Tracheal epithelial cell (primary cell): ENCODE measurements around the gene SEPTIN8. TPM values are rescaled to one million over a fixed set of nuclear protein-coding genes. Genes with fewer than 3 reads are reported as not detected.

Experiments used
- total RNA-seq: library from RNA; depleted of rRNA; stranded (reverse); fragments of >200 nt; gene quantifications from 2 replicates; pipeline ENCODE4 v1.2.1, GENCODE V29; 2014

SEPTIN8 gene, protein sequence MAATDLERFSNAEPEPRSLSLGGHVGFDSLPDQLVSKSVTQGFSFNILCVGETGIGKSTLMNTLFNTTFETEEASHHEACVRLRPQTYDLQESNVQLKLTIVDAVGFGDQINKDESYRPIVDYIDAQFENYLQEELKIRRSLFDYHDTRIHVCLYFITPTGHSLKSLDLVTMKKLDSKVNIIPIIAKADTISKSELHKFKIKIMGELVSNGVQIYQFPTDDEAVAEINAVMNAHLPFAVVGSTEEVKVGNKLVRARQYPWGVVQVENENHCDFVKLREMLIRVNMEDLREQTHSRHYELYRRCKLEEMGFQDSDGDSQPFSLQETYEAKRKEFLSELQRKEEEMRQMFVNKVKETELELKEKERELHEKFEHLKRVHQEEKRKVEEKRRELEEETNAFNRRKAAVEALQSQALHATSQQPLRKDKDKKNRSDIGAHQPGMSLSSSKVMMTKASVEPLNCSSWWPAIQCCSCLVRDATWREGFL
- total RNA-seq, result 21.3 and 40.7 TPM in 2 replicates

DNA sequence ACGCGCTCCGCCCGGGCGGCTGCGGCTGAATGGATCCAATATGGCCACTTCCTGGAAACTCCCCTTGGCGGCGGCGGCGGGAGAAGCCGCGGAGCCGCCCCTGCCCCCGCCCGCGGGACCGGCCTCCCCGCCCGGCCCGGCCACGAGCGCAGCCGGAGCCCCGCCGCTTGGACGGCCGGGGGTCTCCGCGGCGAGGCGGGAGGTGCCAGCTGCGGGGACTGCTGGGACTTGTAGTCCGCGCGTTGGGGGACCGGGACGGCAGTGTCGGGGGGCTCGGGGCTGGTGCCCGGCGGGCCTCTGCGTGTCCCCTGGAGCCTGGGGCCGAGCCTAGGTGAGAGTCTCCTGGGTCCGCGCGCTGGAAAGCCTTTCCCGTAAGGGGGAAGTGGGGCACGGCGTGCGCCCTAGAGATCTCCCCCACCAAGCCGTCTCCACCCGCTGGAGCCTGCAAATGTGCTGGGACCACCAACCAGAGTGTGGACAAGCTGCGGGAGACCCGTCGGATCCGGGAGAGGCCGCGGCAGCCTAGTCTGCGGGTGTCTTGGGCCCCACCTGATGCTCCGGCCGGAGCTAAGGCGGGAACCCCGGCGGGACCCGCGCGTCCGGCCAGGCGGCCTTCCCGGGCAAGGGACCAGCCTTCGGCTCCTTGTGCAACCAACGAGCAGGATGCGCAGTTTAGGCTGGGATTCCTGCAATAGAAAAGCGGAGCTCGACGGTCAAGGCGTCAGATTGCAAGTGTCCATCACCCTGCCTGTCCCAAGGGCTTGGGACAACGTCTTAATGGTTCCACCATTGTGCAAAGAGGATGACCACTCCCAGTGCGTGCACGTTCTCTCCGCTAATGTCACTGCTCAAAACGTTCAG lies at the start of gene SEPTIN8:
Gene SEPTIN8, minus strand, starts transcription at position 31 of the 861 bp plus-strand sequence. CDS start 102 bp downstream, outside the sequence.

GRCh38 chr5:132812781-132813598 lies 36.0 kb upstream of the SEPTIN8 start, which contains the start of gene SOWAHA:
Gene SOWAHA (plus strand): TSS chr5:132813302. CDS start chr5:132813622, 320 bp downstream.

DNA sequence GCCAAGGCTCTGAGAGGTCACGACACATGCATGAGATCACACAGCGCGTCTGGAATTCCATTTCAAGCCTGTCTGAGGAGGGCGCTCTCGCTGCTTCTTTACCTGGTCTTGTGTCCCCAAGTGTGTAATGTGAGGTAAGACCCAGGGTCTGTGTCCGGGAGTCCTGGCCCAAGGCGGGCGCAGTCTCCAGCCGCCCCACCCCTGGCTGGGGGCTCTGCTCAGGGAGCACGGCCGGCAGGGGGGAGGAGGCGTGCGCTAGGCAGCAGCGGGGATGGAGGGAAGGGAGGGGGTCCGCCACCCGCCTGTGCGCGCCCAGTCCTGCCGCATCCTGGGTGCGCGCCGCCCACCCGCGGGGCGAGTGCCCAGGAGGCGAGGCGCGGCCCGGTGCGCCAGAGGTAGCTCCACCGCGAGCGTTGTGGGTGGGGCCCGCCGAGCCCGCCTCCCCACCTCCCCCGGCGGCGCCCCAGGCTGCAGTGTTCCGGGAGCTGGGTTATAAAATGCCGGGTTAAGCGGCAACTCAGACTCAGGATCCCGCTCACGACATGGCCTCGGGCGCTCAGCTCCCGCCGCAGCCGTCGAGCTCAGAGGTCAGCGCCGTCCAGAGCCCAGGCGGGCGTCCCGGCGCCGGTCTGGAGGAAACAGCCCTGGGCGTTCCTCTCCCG lies 30.0 kb downstream of the SEPTIN8 start, which contains the start of gene CCNI2:
Gene CCNI2, plus strand, starts transcription at position 473 of the 662 bp plus-strand sequence. Its CDS starts 70 bp downstream, at position 543.

GRCh38 chr5:132736853-132737833 lies 39.9 kb downstream of the SEPTIN8 start, which contains the start of gene KIF3A:
Gene KIF3A (minus strand): TSS chr5:132737546. CDS start chr5:132737419, 127 bp downstream.

Other genes with a start within 250 kb of the SEPTIN8 start
- gene IL5, start 233.7 kb downstream of the SEPTIN8 start, total RNA-seq, result not detected in 2 replicates
- gene RAD50, start 220.3 kb downstream of the SEPTIN8 start, total RNA-seq, result 19.8 and 31.8 TPM in 2 replicates
- not detected in 2 replicates for gene IL13, start 119.1 kb downstream of the SEPTIN8 start, total RNA-seq
- gene IL4, start 103.2 kb downstream of the SEPTIN8 start, total RNA-seq, result not detected in 2 replicates
- 5.1 and 6.0 TPM in 2 replicates for gene KIF3A, start 39.7 kb downstream of the SEPTIN8 start, total RNA-seq
- under 0.01 and 0.48 TPM in 2 replicates for gene CCNI2, start 29.8 kb downstream of the SEPTIN8 start, total RNA-seq
- 0.24 TPM in 1 of 2 replicates, not detected in the other for gene SOWAHA, start 36.1 kb upstream of the SEPTIN8 start, total RNA-seq
- gene SHROOM1, start 53.4 kb upstream of the SEPTIN8 start, total RNA-seq, result 1.2 and 4.9 TPM in 2 replicates
- gene GDF9, start 89.2 kb upstream of the SEPTIN8 start, total RNA-seq, result under 0.01 TPM in 1 of 2 replicates, not detected in the other
- gene UQCRQ, start 89.4 kb upstream of the SEPTIN8 start, total RNA-seq, result 112 and 114 TPM in 2 replicates
- gene LEAP2, start 96.4 kb upstream of the SEPTIN8 start, total RNA-seq, result 0.21 and 0.48 TPM in 2 replicates
- gene AFF4, start 186.4 kb upstream of the SEPTIN8 start, total RNA-seq, result 34.1 and 40.5 TPM in 2 replicates
- 14.0 and 16.0 TPM in 2 replicates for gene ZCCHC10, start 249.3 kb upstream of the SEPTIN8 start, total RNA-seq